Loucy (cell line): ENCODE data around the gene ETS1.

Experiments
- EZH2phosphoT487 ChIP-seq: fragments of 200-600 bp; IDR thresholded peaks from 2 replicates; pipeline ENCODE4 v1.6.1; 2018; ENCODE audit warnings: antibody characterized with exemption, mild to moderate bottlenecking, moderate library complexity, borderline replicate concordance
- TF ChIP-seq, protein P1 (sequence below): fragments of 200-600 bp; sonication (generic); conservative IDR thresholded peaks from 2 replicates; pipeline ENCODE4 v1.5.1; 2014; ENCODE audit warnings: mild to moderate bottlenecking, antibody characterized with exemption, low read length

DNA sequence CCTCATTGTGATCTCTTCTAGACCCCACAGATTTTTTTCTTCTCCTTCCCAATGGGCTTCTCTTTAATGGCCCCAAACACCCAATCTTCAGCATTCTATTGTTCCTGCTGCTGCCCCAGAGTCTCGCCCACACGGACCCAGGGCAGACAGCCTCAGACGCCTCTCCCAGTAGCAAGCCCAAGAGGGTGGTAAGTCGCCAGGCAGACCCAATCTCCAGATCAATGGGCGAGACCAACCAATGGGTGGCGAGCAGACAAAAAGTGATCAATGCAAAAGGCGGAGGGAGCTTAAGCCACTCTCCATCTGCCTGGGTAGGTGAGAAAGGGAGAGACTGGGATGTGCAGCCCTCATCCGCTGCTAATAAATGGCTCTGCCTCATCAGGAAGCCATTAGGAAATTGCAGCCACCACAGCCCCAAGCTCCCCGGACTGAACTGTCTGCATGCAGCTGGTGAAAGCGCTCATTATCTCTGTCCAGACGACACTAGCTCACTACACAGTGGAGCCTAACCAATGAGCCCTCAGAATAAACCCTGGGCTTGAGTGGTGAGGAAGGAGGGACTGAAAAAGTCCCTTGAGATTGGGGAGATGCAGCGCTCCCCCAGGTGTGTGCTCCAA, 81.8 kb downstream of the ETS1 start:
- TF ChIP-seq, protein P1, sequence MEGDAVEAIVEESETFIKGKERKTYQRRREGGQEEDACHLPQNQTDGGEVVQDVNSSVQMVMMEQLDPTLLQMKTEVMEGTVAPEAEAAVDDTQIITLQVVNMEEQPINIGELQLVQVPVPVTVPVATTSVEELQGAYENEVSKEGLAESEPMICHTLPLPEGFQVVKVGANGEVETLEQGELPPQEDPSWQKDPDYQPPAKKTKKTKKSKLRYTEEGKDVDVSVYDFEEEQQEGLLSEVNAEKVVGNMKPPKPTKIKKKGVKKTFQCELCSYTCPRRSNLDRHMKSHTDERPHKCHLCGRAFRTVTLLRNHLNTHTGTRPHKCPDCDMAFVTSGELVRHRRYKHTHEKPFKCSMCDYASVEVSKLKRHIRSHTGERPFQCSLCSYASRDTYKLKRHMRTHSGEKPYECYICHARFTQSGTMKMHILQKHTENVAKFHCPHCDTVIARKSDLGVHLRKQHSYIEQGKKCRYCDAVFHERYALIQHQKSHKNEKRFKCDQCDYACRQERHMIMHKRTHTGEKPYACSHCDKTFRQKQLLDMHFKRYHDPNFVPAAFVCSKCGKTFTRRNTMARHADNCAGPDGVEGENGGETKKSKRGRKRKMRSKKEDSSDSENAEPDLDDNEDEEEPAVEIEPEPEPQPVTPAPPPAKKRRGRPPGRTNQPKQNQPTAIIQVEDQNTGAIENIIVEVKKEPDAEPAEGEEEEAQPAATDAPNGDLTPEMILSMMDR: no peak
- TF ChIP-seq EZH2phosphoT487: no peak
